ENCODE results near the gene PTBP3.
A peak's percentile ranks its signal among the peaks of the same experiment; 100 is the strongest.
"Not testable (repeated sequence)": the region's sequence is repeated elsewhere in the genome, so short reads cannot be mapped to it uniquely, and the experiment has no call there.

PTBP3 gene

GRCh38 chr9:112332977-112333638, at the start of gene PTBP3:
Gene PTBP3 (minus strand): TSS chr9:112333619. CDS start chr9:112297865, 35,754 bp downstream.
- peak; percentile 83 for DNase-seq

- no peak for DNase-seq
These were observed 49.3 kb upstream of the PTBP3 start for GRCh38 chr9:112382501-112383364.

DNA sequence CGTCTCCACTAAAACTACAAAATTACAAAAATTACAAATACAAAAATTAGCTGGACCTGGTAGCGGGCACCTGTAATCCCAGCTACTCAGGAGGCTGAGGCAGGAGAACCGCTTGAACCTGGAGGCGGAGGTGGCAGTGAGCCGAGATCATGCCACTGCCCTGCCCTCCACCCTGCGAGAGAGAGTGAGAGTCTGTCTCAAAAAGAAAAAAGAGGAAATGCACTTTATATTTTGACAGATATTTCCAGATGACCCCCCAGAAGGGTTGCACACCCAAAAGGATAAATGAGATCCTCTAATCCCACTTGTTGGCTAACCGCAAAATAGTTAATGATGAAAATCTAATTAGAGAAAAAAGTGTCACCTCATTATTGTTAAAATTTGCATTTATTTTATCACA, 48.6 kb upstream of the PTBP3 start:
- DNase-seq, result no peak

DNA sequence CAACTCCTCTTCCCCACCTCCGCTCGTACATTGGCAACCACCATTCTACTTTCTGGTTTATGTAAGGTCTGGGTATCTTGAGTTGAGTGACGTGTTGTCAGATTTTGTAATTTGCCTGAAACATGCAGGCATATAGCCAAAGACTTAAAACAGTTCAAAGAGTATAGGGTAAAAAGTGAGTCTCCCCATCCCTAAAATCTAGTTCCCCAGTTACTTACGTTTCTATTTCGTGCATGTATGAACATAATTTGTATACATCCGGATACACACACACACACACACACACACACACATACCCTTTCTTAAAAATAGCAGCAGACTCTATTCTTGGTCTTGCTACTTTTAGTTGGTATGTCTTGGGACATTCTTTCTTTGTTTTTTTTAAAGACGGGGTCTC, 47.4 kb upstream of the PTBP3 start:
- no peak for DNase-seq

- DNase-seq, result no peak
These were observed 46.8 kb upstream of the PTBP3 start, which contains the start of gene HSDL2 for GRCh38 chr9:112380102-112380824. Gene HSDL2 (plus strand): TSS chr9:112380108. CDS start chr9:112380164, 56 bp downstream.

- peak; percentile 98 for DNase-seq
These were observed 46.0 kb upstream of the PTBP3 start for GRCh38 chr9:112379177-112380101.

GRCh38 chr9:112378328-112379176, 45.1 kb upstream of the PTBP3 start:
- DNase-seq, result peak; percentile 36

- no peak for DNase-seq
These were observed 44.4 kb upstream of the PTBP3 start for GRCh38 chr9:112377684-112378327.

DNA sequence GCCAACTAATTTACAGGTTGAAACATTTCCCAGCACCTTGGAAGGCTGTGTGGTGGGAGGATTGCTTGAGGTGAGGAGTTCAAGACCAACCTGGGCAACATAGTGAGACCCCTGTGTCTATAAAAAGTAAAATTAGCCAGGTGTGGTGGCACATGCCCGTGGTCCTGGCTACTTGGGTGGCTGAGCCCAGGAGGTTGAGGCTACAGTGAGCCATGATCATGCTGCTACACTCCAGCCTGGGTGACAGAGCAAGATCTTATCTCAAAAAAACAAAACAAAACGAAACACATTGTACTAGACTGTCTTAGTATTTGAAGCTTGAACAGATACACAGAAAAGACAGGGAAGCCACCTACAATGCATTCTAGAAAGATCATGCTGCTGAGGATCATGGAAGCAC, 43.7 kb upstream of the PTBP3 start:
- no peak for DNase-seq

GRCh38 chr9:112375361-112375760, 41.9 kb upstream of the PTBP3 start:
- DNase-seq, result no peak

DNA sequence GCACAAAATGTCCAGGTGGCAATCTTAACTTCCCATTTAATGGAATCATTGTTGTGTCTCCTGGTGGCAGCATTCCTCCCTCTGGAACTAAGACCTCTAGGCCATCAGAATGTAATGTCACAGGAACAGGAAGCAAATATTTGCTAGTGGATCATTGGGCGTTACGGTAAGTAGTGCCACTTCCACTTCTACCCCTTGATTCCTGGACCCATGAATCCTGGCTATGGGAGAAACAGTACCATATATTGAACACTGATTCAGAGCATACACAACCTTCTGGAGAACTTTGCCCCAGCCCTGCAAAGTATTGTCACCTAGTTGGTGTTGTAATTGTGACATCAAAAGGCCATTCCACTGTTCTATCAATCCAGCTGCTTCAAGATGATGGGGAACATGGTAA, 40.8 kb upstream of the PTBP3 start:
- not testable (repeated sequence) for DNase-seq

GRCh38 chr9:112373666-112374065, 40.2 kb upstream of the PTBP3 start:
- DNase-seq, result not testable (repeated sequence)

- no peak for DNase-seq
These were observed 37.6 kb upstream of the PTBP3 start for GRCh38 chr9:112371060-112371459.

DNA sequence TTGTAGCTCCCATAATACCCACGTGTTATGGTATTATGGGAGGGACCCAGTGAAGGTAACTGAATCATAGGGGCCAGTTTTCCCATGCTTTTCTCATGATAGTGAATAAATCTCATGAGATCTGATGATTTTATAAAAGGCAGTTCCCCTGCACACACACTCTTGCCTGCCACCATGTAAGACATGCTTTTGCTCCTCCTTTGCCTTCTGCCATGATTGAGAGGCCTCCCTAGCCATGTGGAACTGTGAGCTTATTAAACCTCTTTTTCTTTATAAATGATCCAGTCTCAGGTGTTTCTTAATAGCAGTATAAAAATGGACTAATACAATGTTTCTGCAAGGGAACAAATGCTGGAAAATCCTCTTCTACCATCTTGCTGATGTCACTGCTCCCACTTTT, 36.4 kb upstream of the PTBP3 start:
- no peak for DNase-seq

- no peak for DNase-seq
These were observed 34.0 kb upstream of the PTBP3 start for GRCh38 chr9:112367465-112367864.

GRCh38 chr9:112366591-112366990, 33.2 kb upstream of the PTBP3 start:
- no peak for DNase-seq

- not testable (repeated sequence) for DNase-seq
These were observed 31.8 kb upstream of the PTBP3 start for GRCh38 chr9:112365257-112365656.

DNA sequence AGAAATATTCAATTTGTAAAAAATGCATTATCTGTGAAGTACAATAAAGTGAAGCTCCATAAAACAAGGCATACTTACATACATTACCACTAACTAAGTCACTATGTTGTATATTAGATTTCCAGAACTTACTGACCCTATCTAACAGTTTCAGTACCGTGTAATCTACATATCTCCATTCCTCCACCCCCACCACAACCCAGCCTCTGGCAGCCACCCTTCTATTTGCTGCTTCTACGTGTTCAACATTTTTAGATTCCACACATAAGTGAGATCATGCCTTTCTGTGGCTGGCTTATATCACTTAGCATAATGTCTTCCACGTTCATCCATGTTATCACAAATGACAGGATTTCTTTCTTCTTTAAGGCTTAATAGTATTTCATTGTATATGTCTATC, 31.3 kb upstream of the PTBP3 start:
- no peak for DNase-seq

DNA sequence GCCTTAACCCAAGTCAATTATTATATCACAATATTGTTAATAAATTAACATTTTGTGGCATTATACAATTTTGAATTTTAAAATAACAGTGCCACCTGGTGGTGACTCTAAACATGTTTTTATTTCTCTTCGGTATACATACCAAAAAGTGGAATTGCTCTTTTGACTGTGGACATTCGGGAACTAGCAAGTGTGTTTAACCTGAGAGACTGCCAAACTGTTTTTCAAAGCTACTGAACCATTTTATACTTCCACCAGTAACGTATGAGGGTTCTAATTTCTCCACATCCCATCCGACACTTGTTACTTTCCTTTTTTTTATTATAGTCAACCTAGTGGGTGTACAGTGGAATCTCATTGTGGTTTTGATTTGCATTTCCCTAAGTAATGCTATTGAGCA, 28.2 kb upstream of the PTBP3 start:
- no peak for DNase-seq

DNA sequence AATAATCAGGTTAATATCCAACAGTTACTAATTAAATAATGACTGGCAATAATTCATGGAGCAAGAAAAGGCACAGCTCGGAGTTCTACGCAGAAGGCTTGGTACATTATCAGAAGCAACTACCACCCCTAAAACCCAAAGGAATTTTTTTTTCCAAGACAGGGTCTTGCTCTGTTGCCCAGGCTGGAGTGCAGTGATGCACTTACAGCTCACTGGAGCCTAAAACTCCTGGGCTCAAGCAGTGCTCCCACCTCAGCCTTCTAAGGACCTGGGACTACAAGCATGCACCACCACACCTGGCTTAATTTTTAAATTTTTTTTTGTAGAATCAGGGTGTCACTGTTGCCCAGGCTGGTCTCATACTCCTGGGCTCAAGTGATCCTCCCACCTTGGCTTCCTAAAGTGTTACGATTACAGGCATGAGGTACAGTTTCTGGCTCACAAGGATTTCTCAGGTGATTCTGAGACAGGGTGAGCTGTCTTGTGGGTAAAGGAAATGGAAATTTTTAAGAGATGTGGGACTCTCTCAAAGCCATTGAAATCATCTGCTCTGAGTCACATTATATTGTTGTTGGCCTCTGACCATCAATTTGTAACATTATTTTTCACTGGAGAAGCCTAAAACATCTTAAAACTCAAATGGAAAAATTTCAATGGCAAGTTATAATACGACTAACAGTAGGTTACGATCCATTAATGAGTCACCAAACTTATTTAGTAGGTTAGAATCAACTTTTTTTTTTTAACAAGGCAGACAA, 26.8 kb upstream of the PTBP3 start:
- no peak for DNase-seq
